GM18508 (cell line): ENCODE measurements around the gene CMTR1.

Experiments
- ATAC-seq: cut with Tn5 transposase; IDR thresholded peaks from one replicate; pipeline ENCODE4 v1.9.1; 2021; ENCODE audit warnings: moderate number of reproducible peaks; ENCODE audit not compliant: insufficient read depth, unreplicated experiment

The CMTR1 gene

GRCh38 chr6:37474316-37474715, 41.3 kb downstream of the CMTR1 start:
- ATAC-seq = no peak

GRCh38 chr6:37477191-37477590, 44.2 kb downstream of the CMTR1 start:
- ATAC-seq = no peak

GRCh38 chr6:37477656-37478435, 44.8 kb downstream of the CMTR1 start:
- no peak for ATAC-seq

DNA sequence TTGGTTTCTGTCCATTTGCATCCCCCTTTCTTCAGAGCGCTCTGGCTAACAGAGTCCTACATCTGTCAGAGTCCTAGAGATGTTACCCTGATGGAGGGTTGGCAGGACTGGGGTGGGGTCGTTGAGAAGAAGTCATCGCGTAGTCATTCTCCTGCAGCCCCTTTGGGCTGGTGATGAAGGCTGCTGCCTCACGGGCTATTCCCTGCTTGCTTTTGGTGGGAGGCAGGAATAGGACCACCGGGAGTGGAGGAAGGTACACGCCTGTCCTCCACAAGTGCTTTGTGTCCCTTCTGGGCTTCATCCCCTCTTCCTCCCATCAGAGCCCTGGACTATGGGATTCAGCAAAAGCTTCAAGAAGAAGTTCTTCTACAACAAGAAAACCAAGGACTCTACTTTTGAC, 45.8 kb downstream of the CMTR1 start:
- ATAC-seq = no peak

DNA sequence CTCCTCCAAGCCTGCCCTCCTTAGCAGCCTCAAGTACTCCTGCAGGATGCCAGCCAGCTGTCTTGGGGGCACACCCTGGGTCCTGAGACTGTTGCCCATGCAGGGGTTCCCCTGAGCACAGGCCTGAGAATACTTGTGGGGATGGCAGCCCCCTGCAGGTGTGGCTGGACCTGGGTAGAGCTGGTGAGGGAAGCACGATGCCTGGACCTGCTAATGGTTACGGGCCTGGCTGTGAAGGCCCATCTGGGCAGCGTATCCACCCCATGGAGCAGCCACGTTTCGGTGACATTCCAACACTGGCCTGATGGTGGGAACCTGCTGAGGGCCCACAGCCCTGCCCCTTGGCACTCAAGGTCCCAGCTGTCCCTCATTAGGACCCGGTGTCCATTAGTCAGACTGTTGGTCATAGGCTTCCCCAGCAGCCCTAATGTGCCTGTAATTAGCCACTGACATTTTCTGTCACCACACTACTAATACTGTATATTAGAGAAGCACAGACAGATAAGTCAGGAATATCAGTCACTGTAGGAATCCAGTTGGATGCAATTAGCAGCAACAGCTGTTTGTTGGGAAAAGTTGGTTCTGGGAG, 46.3 kb downstream of the CMTR1 start:
- no peak for ATAC-seq

DNA sequence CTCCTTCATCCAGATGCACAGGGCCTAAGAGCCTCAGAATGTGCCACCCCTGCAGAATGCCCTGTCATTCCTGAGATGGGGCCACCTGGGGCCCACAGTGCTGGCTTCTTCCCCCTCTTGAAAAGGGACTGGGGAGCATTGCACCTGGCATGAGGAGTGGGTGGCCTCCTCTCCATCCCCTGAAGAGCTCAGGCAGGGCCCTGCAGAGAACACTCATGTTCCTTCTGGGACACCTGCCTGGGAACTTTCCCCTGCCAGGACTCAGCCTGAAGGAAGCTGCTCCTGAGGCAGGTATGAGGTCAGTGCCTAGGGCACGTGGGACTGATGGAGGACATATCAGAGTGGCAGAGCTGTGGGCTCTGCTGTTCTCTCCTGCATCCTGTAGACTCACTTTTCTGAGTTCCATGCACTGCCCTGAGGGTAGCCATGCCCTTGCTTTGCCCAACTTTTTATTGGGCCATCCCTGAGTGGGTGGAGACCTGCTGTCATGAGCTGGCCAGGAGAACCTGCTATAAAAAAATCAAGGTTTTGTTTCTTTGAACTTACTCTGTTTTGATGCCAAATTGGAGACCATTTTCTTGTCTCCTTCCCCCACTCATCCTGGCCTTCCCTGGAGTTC, 47.2 kb downstream of the CMTR1 start:
- ATAC-seq = no peak

GRCh38 chr6:37480951-37481534, 48.0 kb downstream of the CMTR1 start:
- no peak for ATAC-seq

DNA sequence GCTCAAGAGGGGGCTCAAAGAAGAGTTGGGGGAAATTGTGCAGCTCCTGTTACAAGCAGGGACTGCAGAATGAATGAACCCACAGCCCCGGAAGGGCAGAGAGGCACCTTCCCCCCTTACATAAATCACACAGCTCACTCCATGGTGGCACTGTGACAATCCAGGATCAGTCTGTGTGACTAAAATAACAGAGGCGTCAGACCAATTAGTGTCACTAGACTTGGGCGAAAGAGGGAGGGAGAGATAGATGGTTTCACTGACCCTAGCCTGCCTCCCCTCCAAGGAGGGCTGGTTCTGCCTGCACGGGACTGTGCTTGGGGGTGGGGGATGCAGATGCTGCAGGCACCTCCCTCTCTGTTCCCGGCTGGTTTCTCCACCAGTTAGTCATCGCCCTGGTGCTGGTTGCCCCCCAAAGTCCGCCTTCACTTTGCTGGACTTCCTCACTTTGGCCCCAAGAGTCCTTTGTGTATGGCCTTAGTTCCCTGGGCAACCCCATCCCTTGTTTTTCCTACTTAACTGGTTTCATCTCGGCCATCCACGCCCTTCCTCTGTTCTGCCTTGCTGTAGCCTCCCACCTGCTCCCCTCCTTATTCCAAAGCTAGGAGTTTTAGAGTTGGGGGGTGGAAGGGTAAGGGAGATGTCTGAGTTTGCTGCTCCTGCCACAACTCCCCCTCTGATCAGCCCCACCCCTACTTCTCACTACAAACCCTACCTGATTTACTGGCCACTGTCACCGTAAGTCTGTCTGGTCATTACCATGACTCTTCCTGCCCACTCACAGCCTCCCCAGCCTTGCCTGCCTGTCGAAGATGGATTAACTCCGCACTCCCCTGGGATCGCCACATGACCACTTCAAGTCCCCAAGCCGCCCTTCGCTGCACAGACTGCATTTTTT, 48.9 kb downstream of the CMTR1 start:
- no peak for ATAC-seq

GRCh38 chr6:37482606-37483251, 49.7 kb downstream of the CMTR1 start:
- no peak for ATAC-seq

DNA sequence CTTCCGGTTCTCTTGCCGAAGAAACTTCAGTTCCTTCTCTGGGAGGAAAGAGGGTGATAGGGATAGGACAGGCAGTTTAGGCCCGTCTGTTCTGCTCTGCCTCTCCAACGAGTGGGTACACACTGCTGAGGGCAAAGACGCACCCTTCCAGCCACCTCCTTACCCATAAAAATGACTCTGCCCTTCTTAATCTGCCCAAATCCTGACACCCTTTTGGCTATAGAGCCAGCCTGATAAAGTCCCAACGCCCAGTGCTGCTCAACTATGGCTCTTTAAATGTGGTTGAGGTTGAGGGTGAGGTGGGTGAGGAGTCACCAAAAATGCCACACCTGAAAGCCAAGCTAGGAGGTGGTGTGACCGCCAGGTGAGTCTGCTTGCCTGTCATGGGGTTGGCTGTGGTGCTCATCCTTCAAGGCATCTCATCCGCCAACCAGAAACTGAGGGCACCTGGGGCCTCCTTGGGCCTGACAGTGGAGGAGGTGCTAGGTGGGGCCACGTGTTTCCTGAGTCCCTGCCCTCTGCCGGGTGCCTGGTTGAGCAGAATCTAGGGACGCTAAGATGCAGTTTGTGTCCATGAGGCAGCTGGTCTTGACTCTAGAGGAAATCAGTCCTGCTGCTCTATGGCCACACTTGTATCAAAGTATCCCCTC, 50.4 kb downstream of the CMTR1 start:
- no peak for ATAC-seq

- ATAC-seq = no peak
Observed at GRCh38 chr6:37483917-37484785, 51.1 kb downstream of the CMTR1 start.

DNA sequence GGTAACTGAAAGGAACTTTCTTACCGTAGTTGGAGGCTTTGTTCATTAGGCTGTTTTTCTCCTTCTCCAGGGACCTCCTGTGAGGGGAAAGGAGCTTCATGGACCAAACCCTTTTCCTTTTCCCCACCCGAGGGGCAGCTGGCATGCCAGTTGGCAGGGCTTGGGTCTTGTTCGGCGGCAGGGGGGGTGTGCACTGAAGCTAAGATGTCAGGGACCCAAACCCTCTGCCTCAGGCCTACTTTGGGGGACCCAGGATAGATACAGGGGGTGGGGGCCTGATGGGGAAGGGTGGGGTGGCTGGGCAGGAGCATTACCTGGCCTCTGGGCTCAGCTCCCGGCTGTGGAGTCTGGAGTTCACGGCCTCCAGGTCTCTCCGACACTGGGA, 51.8 kb downstream of the CMTR1 start:
- no peak for ATAC-seq

DNA sequence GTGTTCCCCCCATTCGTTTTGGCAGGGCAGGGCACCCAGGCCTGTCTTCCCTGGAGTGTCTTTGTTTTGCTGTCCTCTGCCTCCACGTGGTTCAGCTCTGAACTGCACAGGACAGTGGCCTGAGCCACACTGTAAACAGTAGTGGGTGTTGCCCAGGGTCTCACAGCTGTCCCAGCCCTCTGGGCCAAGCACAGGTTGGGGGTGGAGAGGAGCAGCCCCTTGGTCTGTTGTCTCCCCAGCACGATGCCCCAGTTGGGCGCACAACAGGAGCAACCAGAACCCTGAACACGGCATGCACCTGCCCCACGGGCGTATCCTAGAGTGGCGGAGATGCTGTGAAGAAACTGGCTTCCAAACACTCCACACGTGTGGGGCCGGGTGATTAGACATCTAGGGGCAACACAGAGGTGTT, 52.3 kb downstream of the CMTR1 start:
- no peak for ATAC-seq

- no peak for ATAC-seq
Observed at GRCh38 chr6:37486121-37486839, 53.3 kb downstream of the CMTR1 start.

DNA sequence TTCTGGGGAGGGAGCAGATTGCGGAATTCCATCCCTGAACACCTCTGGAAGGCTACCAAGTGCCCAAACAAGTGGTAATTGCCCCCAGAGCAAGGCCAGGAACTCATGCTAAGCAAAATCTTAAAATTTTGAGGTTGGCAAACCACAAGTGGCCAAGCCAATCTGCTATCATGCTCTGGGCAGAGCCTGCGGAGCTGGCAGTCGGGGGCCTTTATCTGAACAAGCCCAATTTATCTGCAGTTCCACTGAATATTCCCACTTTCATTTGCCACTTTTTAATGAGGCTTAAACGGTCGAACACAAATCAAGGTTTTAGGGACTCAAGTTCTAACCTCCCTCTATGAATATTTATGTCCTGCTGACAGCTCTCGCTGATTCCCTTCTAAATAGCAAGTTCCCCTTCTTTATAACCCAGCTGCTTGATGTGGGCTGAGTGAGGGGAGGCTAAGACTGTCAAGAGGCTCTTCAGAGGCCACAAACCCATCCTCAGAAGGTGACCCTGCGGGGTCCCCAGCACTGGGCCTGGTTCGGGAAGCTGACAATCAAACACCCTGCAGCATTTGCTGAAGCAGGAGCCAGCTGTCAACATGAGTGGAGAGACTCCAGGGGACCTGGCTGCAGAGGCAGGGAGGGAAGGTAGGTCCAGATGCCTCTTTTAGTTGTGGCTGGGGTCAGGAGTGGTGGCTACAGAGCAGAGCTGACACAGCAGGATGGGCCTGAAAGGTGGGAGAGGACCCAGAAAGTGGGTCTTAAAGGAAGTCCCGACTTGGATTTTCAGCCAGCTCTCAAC, 54.8 kb downstream of the CMTR1 start:
- ATAC-seq = no peak

DNA sequence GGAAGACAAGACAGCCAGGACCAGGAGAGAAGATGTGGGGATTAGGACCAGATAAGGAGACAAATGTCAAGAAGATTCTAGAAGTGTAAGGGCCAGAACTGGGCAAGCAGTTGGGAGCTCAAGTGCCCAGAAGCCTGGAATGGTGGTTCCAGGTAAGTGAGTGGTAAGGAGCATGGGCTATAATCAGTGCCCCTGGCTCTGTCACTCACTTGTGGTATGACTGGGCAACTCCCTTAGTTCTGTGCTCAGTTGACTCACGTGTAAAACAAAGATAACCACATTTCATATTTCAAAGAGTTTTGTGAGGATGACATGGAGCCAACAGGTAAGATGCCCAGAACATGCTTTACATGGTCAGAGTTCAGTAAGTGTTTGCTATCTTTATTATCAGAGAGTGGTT, 55.5 kb downstream of the CMTR1 start:
- no peak for ATAC-seq

DNA sequence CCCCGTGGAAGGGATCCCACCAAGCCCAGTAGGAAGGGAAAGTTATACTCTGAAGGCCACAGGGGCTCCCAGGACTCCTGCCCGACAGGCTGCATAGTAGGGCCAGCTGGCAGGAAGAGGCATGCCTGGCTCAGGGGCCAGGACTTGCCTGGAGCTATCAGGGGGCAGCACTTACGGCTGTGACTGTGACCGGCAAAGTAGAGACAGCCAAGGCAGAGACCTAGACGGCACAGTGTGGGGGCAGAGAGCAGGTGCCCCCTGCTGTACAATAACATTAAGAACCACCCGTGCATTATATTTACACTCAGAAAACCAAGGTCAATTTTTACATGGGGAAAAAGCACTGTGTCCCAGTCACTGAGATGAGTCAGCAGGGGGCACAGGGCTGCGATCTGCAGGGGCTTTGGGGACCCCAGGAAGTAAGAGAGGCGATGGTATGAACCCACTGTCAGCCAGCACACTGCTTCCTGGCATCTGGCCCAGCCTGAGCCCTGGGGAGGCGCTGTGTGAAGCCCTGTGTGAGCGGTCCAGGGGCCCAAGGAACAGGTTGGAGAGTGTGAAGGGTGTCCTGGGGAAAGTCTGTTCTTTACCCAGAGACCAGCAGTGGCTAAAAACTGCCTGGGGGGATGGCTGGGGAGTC, 56.8 kb downstream of the CMTR1 start:
- no peak for ATAC-seq
